Embryonic facial prominence (tissue), 1 donor: ENCODE measurements around the gene TAF12.
"Not testable (repeated sequence)": the region's sequence is repeated elsewhere in the genome, so short reads cannot be mapped to it uniquely, and the experiment has no call there.

Source experiments
- DNase-seq: peaks from one replicate; pipeline ENCODE4 v3.0.0-alpha.2; 2016; ENCODE audit errors: extremely low spot score

TAF12 gene, protein sequence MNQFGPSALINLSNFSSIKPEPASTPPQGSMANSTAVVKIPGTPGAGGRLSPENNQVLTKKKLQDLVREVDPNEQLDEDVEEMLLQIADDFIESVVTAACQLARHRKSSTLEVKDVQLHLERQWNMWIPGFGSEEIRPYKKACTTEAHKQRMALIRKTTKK

DNA sequence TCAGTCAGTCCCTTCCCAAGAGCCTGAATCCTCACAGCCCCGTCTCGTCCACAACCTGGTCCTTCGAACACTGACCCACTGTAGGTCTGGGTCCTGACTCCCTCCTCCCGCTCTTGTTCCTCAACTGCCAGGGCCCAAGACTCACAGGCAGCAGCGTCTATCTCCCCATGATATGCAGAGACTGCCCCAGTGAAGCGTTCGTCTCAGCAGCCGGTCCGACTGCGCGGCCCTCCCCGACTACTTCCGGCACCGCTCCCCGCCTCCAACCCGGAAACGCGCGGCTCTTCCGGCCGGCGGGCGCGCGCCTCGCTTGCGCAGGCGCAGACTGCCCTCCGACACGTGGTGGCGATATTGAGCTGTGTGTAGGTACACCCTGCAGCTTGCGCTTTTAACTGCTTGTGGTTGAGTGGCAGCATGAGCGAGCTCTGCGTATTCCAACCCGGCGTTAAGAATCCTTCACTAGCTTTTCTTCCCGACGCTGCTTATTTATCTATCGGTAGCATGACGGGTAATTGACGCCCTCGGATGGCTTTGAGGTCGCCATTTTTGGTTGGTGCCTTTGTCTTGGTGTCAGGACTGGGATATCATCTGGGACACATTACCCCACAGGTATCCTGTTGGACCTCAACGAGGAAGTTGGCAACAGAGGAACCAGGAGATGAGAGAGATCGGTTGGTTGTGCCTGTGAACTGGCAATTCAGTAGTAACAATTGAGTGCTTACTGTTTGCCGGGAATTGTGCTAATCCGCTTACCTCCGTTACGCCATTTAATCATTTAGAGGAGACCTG lies at the start of gene TAF12:
Gene TAF12 (minus strand): TSS at position 221 of the 789 bp plus-strand sequence. CDS start 20,986 bp downstream, outside the sequence.
- peak; percentile 92 for DNase-seq

DNA sequence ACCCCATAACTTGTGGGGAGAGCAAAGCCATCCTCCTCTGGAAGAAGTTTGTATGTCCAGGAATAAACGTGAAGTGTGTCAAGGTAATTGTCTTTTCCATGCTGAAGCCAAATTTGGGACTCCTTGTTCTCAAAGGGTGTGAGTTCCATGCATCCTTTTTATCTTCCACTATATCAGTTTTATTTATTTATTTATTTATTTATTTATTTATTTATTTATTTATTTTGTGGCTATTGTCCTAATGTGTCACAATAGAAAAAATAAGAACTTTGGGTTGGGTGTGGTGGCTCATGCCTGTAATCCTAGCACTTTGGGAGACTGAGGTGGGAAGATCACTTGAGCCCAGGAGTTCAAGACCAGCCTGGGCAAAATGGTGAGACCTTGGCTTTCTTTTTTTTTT lies 48.8 kb upstream of the TAF12 start:
- not testable (repeated sequence) for DNase-seq

DNA sequence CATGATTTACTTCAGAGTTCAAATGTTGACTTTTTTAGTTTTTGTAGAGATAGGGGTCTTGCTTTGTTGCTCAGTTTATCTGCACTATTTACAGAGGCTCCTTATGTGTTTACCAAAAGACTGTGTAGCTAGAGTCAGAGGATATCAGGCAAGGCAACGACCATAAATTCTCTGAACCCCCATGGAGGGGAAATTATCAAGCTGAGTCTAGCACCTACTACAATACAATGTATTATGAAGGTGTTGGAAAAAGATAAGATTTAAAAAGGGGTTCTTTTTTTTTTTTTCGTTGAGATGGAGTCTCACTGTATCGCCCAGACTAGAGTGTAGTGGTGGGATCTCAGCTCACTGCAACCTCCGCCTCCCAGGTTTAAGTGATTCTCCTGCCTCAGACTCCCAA lies 42.1 kb upstream of the TAF12 start:
- no peak for DNase-seq

DNA sequence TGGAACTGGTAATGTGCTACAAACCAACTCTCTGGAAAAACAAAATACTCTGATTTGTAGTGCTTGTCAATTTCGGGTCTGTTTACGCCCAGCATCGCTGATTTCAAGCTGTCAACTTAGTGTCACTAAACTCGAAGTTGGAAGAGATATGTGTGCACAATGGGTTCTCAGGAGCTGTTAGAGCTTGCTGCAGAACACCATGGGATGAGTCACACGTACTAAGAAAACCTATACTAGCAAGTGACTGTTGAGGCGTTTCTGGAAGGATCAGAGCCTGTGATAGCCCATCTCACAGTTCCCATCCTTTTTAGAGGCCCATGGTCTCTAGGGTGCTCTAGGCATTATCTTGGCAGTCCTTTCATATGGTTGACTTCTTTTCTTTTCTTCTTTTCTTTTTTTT lies 40.0 kb upstream of the TAF12 start:
- no peak for DNase-seq

DNA sequence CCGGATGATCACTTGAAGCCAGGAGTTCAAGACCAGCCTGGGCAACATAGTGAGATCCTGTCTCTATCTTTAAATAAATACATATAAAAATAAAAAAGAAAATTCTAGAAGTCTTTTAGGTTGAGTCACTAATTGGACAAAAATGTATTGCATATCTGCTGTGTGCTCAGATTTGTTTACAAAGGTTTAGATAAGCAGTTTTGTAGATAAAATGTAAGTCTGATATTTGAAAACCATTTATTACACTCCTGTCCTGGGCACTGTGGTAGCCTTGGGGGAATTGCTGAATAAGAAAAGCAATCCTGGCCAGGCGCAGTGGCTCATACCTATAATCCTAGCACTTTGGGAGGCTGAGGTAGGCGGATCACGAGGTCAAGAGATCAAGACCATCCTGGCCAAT lies 37.3 kb upstream of the TAF12 start:
- DNase-seq, result no peak

DNA sequence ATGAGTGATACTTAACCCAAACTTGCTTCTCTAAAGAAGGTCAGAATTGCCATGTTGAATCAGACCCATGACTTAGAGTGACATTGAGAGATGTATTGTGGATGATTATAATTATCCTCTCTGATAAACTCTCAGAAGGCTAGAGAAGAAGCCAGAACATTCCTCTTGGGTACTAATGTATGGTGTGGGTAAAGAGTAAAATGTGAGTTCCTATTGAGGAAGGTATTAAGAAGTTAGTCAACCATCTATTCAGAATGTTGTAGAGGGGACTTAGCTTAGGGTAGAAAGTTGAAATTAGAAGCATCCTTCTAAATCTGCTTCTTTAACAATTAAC lies 33.0 kb upstream of the TAF12 start:
- no peak for DNase-seq

DNA sequence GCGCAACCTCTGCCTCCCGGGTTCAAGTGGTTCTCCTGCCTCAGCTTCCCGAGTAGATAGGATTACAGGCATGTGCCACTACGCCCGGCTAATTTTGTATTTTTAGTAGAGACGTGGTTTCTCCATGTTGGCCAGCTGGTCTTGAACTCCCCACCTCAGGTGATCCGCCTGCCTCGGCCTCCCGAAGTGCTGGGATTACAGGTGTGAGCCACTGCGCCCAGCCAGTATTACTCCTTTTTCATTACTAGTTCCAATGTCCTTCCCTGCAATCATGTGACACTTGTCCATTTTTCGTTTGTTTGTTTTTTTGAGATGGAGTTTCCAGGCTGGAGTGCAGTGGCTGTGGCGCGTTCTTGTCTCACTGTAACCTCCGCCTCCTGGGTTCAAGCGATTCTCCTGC lies 30.1 kb upstream of the TAF12 start:
- not testable (repeated sequence) for DNase-seq

DNA sequence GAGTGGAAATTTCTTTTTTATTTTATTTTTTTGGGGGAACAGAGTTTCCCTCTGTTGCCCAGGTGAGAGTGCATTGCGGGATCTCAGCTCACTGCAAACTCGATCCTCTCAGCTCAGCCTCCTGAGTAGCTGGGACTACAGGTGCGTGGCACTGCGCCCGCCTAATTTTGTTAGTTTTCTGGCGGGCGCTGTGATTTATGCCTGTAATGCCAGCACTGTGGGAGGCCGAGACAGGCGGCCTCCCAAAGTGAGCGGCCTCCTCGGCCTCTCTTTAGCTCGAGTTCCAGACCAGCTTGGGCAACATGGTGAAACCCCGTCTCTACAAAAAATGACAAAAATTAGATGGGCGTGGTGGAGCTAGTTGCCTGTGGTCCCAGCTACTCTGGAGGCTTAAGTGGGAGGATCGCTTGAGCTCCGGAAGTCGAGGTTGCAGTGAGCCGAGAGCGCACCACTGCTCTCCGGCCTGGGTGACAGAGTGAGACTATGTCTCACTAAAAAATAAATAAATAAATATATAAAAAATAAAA lies 28.4 kb upstream of the TAF12 start:
- DNase-seq, result no peak

DNA sequence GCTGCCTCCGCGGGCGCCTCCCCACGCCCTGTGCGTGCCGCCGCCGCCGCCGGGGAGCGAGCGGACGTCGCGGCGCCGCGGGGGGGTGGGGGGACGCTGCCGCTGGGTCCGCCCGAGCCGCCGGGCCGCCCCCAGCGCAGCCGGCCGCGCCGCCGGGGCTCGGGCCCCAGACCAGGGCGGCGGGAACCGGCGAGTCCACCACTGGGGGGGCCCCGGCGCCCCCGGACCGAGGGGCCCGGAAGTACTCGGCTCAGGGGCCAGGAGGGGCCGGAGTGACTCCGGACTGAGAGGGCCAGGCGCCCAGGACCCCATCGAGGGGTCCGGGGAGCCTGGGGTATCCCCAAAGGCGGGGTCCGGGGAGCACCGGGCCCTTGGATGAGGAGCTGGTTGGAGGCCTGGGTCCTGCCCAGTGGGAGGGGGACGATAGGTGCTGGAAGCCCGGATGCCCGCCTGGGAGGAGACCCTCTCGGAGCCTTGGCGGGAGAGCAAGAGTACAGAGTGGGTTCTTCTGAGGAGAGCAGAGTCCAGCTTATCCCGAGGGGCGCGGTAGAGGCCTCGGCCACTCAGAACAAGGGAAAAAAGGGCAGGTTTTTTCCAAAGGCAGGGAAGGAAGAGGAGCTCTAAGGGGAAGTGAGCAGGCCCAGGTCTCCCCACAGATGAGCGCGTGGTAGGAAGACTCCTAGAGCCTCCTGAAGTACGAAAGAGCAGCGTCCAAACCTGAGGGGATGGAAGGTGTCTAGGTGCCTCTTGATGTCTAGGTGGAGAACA lies 26.3 kb upstream of the TAF12 start:
- peak; percentile 13 for DNase-seq

DNA sequence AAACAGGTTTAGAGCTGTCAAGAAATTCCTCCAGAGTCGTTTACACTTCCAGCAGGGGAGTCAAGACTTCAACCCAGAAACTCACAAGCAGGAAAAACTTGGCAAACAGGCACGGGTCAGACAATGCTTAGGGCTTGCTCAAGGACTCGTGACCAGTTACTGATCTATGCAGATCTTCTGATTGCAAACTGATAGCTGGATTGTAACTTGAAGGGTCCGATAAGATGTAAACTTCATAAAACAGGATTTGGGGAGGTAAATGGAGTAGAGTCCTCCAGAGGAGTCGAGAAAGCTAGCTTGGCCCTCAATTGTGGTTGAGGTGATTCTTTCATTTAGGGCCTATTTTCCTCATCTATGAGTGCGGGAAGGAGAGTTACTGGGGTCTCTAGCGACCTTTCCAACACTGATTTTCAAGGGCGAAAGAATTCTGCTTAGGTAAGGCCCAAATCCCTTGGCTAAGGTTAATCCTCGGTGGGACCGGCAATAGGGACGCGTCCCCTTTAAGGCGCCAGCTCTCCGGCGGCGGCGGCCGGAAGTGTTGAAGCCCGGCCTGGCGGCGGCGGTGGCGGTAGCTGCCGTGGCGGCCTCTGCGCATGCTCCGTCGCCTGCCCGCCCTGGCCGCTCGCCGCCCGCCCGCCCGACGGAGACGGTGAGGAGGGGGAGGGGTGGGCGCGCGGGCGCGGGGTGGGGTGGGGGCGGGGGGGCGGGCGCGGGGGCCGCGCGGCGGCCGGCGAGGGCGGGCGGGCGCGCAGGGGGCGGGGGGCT lies 25.5 kb upstream of the TAF12 start, which contains the start of gene GMEB1:
Gene GMEB1 (plus strand): TSS at position 594 of the 765 bp plus-strand sequence. CDS start 14,829 bp downstream, outside the sequence.
- peak; percentile 79 for DNase-seq

DNA sequence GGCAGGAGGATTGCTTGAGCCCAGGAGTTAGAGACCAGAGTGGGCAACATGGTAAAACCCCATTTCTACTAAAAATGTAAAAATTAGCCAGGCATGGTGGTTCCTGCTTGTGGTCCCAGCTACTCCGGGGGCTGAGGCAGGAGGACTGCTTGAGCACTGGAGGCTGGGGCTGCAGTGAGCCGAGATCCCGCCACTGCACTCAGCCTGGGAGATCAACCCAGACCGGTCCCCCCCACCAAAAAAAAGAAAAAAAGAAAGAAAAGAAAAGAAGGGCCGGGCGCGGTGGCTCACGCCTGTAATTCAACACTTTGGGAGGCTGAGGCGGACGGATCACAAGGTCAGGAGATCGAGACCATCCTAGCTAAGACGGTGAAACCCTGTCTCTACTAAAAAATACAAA lies 23.9 kb upstream of the TAF12 start:
- no peak for DNase-seq

DNA sequence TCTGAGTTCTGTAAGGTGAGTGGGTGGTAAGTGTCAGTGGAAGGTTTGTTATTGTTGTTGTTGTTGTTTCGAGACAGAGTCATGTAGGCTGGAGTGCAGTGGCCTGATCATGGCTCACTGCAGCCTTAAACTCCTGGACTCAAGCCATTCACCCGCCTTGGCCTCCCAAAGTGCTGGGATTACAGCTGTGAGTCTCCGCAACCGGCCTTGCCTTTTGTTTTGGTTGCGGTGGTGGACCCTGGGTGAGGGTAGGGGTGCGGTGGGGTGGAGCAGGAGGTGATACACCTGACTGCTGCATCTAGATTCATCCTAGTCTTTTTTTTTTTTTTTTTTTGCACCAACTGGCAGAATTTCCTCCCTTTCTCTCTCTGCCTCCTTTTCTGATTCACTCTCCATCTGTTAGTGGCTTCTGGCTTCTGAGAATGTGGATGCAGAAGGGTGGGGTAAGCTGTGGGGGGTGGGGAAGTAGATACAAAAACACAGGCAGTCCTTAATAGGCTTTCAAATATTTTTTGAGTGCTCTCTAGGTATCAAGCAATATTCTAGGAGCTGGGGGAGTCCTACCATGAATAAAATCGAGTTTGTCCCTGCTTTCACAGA lies 21.1 kb upstream of the TAF12 start:
- no peak for DNase-seq

DNA sequence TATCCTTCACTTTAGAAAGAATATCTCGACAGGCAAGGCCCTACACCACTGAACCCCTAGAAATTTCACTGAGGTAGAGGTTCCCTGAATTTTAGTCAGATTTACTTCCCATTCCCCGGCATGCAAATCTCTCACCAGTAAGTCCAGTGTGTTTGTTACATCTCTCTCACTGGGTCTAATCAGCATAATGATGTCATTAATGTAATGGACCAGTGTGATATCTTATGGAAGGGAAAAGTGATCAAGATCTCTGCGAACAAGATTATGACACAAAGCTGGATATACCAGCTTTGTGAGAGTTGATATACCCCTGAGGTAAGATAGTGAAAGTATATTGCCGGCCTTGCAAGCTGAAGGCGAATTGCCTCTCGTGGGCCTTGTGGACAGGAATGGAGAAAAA lies 13.5 kb upstream of the TAF12 start:
- DNase-seq, result no peak

DNA sequence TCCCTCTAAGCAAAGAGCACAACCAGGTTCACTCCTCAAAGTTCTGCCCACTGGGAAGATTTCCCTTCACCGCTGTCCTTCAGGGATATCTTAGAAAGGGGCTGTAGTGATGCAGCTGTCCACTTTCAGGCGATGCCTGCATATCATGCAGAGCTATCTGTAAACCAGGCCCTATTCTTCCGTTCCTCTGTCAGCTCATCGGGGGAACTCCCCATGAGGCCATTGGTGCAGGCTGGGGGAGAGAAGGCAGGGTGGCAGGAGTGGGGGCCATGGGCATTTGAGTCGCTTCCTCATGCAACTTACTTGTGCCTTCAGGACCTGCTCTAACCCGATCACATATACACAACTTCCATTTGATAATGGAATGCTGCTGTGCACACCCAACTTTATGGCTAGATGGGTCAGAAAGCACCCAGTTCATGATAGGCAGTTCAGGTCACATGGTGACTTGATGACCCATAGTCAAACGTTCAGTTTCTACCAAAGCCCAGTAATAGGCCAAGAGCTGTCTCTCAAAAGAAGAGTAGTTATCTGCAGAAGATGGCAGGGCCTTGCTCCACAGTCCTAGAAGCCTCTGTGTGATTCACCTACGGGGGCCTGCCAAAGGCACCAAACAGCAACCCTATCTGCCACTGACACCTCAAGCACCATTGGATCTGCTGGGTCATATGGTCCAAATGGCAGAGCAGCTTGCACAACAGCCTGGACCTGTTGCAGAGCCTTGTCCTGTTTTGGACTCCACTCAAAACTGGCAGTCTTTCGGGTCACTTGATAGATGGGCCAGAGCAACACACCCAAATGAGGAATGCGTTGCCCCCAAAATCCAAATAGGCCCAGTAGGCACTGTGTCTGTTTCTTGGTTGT lies 12.8 kb upstream of the TAF12 start:
- DNase-seq, result not testable (repeated sequence)

DNA sequence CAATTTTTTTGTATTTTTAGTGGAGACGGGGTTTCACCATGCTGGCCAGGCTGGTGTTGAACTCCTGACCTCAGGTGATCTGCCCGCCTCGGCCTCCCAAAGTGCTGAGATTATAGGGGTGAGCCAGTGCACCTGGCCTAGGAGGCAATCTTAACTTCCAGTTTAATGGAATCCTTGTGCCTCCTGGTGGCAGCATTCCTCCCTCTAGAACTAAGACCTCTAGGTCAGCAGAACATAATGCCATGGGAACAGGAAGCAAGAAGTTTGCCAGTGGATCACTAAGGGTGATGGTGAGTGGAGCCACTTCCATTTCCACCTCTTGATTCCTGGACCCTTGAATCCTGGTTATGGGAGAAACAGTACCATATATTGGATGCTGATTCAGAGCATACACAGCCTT lies 11.0 kb upstream of the TAF12 start:
- DNase-seq, result not testable (repeated sequence)

DNA sequence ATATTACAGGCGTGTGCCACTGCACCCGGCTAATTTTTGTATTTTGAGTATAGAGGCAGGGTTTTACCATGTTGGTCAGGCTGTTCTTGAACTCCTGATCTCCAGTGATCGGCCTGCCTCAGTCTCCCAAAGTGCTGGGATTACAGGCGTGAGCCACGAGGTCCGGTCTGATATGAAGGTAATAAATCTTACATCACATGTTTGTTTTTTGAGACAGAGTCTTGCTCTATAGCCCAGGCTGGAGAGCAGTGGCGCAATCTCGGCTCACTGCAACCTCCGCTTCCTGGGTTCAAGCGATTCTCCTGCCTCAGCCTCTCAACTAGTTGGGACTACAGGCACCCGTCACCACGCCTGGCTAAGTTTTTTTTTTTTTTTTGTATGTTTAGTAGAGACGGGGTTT lies 10.2 kb upstream of the TAF12 start:
- not testable (repeated sequence) for DNase-seq

DNA sequence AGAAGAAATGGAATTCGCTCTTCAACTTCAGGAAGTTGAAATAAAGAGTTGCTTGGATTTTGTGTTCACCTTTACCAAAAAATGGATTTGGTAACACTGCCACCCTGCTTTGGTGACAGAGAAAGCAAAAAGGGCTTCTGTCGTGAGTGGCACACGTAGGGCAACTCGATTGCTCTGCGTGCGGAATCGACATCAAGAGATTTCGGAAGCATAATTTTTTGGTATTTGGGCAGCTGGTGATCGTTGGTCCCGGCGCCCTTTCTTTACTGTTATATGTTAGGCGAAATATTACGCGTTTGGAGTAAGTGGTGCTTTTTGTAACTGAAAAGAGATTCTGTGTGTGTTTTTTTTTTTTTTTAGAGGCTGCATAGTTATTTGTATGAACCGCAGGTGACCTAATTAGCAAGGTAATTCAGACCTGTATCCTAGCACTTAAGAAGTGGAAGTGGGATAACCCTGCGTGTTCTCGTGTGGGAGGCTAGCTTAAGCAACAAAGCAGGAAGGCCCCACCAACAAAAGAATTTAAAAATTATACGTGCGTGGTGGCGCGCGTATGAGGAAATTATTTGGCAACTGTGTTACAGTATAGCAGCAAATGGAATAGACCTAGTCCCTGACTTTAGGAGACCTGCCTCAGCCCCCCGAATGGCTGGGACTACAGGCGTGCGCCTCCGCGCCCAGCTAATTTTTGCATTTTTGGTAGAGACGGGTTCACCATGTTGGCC lies 5.8 kb upstream of the TAF12 start, which contains the start of gene RNU11:
Gene RNU11 (plus strand): TSS at position 127 of the 725 bp plus-strand sequence.
- DNase-seq, result peak; percentile 97

DNA sequence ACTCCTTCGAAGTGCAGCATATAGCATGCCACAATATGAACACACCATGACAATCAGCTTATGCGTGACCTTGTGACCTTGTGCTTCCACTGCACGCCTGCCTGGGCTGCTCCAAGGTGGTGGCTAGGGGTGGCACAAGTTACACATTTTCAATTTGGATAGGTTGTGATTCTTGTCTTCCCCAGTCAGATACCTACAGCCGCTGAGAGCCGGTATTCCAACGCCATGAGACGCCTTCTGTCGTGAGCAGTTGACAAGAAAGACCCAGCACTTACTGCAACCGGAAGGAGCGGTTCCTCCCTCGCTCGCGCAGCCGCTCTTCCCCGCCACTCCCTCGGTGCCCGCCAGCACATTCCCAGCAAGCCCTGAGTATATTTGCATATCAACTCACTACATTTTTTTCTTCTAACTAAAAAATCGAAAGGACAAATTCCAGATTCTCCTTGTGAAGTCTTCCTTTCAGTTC lies 5.2 kb upstream of the TAF12 start:
- peak; percentile 93 for DNase-seq

DNA sequence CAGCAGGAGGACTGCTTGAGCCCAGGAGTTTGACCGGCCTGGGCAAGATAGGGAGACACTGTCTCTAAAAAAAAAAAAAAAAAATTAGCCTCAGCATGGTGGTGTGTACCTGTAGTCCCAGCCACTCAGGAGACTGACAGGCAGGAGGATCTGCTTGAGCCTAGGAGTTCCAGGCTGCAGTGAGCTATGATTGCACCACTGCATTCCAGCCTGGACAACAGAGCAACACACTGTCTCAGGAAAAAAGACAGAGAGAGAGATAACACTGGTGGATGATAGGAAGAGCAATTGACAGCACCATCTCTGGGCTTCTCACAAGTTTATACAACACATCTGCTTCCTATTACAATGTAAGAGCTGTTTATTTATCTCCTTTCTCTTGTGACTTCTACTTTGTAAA lies 3.2 kb upstream of the TAF12 start:
- DNase-seq, result no peak
